MM.1S (cell line): Measurements from ENCODE around the gene MUC22.

Source experiments
- EZH2 ChIP-seq: fragments of 300-600 bp; sonication (generic); optimal IDR thresholded peaks from 2 replicates; pipeline ENCODE3; 2017; ENCODE audit warnings: low read depth, mild to moderate bottlenecking, antibody characterized with exemption, low read length, mixed read lengths
- TF ChIP-seq, protein P1 (sequence below): fragments of 300-600 bp; sonication (generic); IDR thresholded peaks from 2 replicates; pipeline ENCODE4 v1.5.1; 2016; ENCODE audit warnings: antibody characterized with exemption, low read length, mixed read lengths

DNA sequence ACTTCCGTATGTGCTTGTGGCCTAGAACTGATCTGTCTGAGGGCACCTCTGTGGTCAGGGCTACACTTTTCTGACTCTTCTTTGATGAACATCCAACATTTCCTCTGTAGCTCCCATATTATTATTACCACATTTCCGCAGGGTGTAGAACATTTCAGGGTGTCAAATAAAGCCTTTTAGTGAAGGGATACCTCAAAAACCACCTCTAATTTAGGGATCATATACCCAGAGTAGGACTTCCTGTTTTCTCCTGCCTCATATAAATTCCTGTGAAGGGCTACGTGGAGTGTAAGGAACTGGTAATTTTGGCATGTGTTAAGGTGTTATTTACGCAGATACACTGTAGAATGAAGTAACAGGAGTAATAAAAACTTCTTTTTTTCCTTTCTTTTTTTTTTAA lies 5.5 kb upstream of the MUC22 start:
- TF ChIP-seq, protein P1, sequence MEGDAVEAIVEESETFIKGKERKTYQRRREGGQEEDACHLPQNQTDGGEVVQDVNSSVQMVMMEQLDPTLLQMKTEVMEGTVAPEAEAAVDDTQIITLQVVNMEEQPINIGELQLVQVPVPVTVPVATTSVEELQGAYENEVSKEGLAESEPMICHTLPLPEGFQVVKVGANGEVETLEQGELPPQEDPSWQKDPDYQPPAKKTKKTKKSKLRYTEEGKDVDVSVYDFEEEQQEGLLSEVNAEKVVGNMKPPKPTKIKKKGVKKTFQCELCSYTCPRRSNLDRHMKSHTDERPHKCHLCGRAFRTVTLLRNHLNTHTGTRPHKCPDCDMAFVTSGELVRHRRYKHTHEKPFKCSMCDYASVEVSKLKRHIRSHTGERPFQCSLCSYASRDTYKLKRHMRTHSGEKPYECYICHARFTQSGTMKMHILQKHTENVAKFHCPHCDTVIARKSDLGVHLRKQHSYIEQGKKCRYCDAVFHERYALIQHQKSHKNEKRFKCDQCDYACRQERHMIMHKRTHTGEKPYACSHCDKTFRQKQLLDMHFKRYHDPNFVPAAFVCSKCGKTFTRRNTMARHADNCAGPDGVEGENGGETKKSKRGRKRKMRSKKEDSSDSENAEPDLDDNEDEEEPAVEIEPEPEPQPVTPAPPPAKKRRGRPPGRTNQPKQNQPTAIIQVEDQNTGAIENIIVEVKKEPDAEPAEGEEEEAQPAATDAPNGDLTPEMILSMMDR = no peak
- TF ChIP-seq EZH2 = no peak
